Muscle of leg (tissue), 11 donors: ENCODE data around the gene ATXN7L1. TPM values are rescaled to one million over a fixed set of nuclear protein-coding genes. Genes with fewer than 3 reads are reported as not detected.
"Not testable (repeated sequence)": the region's sequence is repeated elsewhere in the genome, so short reads cannot be mapped to it uniquely, and the experiment has no call there.

Experiments used
- DNase-seq: peaks from one replicate; pipeline ENCODE4 v3.0.0; 2013
- H3K27ac ChIP-seq: one replicate; pipeline ENCODE4 v1.5.1; 2013; ENCODE audit warnings: mild to moderate bottlenecking, low read length, control low read depth
- H3K27me3 ChIP-seq: one replicate; pipeline ENCODE4 v1.6.1; 2013; ENCODE audit warnings: low read length; ENCODE audit not compliant: control insufficient read depth, insufficient read depth
- H3K36me3 ChIP-seq: one replicate; pipeline ENCODE4 v1.6.1; 2013; ENCODE audit warnings: low read length; ENCODE audit not compliant: control insufficient read depth, insufficient read depth
- H3K4me1 ChIP-seq: one replicate; pipeline ENCODE4 v1.6.1; 2013; ENCODE audit warnings: low read length; ENCODE audit not compliant: control insufficient read depth, insufficient read depth
- H3K4me3 ChIP-seq: one replicate; pipeline ENCODE4 v1.5.1; 2013; ENCODE audit warnings: low read length, control low read depth
- H3K9me3 ChIP-seq: replicated peaks from 2 replicates; pipeline ENCODE4 v1.6.1; 2013; ENCODE audit warnings: low read depth, low read length; ENCODE audit not compliant: control insufficient read depth
- WGBS: methylation state at CpG from one replicate; pipeline ENCODE4 v1.1.5; 2013; ENCODE audit warnings: missing lambda C conversion rate; ENCODE audit not compliant: insufficient coverage; 5-methylcytosine and 5-hydroxymethylcytosine counted together
- polyA plus RNA-seq, 8 donors: library from polyadenylated mRNA; unstranded; fragments of 120-200 nt; gene quantifications; one replicate each; pipeline versions ENCODE4 v1.2.1 to v1.2.3, GENCODE V29; 2013; ENCODE audit warnings: inconsistent platforms in 1 of 8, low replicate concordance in 1 of 8; ENCODE audit not compliant: insufficient read length in 8 of 8, insufficient read depth in 1 of 8
- total RNA-seq: library from RNA; stranded (reverse); fragments of 120-200 nt; gene quantifications from one replicate; pipeline ENCODE4 v1.2.4, GENCODE V29; 2013

The ATXN7L1 gene
- total and polyA plus RNA-seq, 9 donors, result 4.7 to 7.2 (median 6.2) TPM

DNA sequence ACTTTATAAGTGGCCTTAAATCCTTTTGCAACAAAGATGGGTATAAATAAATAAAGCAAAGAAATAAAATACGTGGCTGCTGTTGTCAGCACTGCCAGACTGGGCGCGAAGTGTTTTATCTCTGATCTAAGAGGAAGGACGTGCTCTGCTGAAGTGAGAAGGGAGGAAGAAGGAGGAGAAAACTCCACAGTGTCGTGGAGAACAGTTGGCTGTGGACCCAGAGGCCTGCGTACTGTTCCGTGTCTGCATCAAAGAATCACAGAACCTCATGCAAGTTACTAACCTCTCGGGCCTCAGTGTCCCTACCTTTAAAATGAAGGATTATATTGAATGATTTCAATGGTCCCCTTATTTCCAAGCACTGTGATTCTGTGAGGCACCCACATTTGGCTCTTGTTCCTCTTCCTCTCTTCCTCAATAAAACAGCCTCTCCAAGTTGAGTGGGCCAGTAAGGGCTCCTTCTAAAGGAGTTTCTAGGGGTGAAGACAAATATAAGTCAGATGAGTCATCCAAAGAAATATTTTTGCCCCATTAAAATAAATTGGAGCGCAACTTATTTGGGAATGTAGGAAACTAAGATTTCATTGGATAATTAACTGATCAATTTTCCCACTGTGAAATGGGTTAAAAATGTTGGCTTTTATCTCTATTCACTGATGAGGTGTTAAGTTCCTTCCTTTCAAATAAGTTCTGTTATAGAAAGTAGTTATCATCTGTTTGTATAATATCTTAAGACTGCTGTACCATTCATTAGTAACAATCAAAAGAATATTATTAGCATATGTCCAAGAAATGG lies 168.2 kb downstream of the ATXN7L1 start:
- Histone ChIP-seq H3K27ac (no peak overlapping the region), H3K4me3 (no peak overlapping the region), H3K4me1 (no peaks in the 10 kb centered on the region), H3K9me3 (peaks cover 10% of the 10 kb centered on the region), H3K27me3 (no peaks in the 10 kb centered on the region), H3K36me3 (peaks cover 2% of the 10 kb centered on the region)
- WGBS, result 68% methylated on average over 3 of the region's 9 CpGs
- DNase-seq, result no peak

DNA sequence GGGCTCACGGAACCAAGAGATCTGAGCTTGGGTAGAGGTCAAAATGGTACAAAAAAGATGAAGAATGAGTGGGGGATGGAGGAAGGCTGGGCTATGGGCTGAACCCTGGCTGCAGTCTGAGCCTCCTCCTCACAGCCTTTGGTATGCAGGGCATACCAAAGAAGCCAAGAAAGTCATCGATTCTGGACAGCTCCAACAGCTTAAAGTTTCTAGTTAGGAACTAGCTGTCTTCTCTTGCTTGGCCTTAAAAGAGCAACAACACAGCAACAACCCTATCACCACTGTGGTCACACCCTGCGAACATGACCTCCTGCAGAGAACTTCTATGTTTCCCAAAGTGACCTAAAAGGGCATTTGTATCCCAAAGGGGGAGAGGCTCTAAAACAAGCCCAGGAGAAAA lies 169.0 kb downstream of the ATXN7L1 start:
- no peaks in the 10 kb centered on the region for H3K4me1 ChIP-seq
- H3K9me3 ChIP-seq, result peaks cover 10% of the 10 kb centered on the region
- H3K36me3 ChIP-seq, result peaks cover 2% of the 10 kb centered on the region
- H3K27me3 ChIP-seq, result no peaks in the 10 kb centered on the region
- 97% methylated on average over 3 of the region's 3 CpGs for WGBS
- H3K27ac ChIP-seq, result no peak overlapping the region
- no peak for DNase-seq
- H3K4me3 ChIP-seq, result no peak overlapping the region

DNA sequence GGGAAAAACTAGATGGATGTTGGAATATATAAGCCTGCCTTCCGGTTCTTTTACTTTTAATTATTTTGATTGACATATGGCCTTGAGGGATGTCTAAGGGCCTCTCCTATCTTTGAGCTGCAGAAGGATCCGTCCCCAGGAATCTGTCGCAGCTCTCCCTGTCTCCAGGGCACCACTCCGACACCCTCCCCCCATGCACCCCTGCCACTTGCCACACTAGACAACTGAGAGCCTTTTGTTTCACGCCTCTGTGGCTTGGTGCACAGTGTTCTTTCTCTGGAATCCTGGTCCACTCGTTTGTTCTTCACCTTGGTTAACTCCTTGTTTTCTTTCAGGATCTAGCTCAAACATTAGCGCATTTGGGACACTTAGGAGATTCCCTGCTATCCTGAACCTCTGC lies 171.0 kb downstream of the ATXN7L1 start:
- no peaks in the 10 kb centered on the region for H3K27me3 ChIP-seq
- no peaks in the 10 kb centered on the region for H3K9me3 ChIP-seq
- H3K27ac ChIP-seq, result no peak overlapping the region
- 78% methylated on average over 4 of the region's 7 CpGs for whole genome bisulfite sequencing
- H3K4me3 ChIP-seq, result no peak overlapping the region
- H3K4me1 ChIP-seq, result no peaks in the 10 kb centered on the region
- no peak for DNase-seq
- peaks cover 2% of the 10 kb centered on the region for H3K36me3 ChIP-seq

DNA sequence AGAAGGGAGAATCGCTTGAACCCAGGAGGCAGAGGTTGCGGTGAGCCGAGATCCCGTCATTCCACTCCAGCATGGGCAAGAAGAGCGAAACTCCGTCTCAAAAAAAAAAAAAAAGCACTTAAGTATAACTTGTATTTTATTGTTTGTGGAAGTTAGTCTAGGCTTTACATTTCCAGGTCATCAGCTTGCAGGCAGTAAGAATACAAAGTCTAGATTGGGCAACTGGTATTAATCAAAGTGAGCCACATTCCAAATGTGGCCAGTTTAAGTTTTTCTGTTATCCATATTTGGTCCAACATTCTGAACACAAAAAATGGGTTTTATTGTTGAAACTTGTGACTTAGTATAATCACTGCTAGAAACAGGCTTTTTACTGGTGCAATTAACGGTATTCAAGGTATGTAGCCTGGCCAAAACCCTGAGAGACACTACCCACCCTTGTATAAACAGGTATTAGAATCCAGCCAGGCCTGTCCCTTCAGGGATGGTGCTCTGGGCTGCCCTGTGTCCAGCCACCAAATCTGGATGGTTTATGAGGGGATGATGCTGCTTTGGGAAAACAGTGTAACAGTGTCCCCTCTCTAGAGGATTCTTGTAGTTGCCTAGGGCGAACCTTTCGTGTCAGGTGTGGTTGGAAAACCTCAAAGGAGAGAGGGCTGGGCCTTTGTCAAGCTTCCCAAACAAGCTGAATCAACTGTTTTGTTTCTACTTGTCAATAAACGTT lies 173.0 kb downstream of the ATXN7L1 start:
- Histone ChIP-seq H3K27me3 (no peaks in the 10 kb centered on the region), H3K4me1 (no peaks in the 10 kb centered on the region), H3K4me3 (no peak overlapping the region), H3K36me3 (peaks cover 2% of the 10 kb centered on the region), H3K27ac (no peak overlapping the region), H3K9me3 (no peaks in the 10 kb centered on the region)
- 80% methylated on average over 1 of the region's 10 CpGs for WGBS
- no peak for DNase-seq

DNA sequence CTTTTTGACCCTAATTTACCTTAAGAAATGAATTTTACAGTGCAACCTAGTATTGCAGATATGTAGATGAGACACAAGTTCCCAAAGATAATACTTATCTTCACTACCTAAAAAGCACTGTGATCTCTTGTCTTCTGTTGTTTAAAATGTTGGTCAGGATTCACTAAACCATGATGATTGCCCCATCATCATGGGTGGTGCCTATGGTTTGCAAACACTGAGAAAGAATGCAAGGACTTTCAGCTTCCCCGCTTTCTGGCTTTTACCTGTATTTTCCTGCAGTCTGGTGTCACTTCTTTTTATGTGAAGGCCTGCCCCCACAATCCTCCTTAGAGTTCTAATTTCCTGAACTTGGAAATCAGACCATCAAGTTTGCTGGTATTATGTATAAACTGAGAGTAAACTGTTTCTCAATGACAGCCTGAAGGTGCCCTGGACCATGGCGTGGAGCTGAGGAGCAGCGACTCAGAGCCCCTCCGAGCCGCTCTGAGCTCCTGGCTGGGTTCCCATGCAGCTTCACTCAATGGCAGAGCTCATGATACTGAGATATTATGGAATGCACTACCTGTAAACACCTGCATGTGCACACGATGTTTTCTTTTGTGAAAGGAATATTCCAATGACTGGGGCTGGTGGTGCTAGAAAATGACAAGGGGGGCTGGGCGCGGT lies 176.7 kb downstream of the ATXN7L1 start:
- 67% methylated on average over 4 of the region's 8 CpGs for WGBS
- Histone ChIP-seq H3K27me3 (no peaks in the 10 kb centered on the region), H3K27ac (no peak overlapping the region), H3K4me1 (no peaks in the 10 kb centered on the region), H3K4me3 (no peak overlapping the region), H3K9me3 (no peaks in the 10 kb centered on the region), H3K36me3 (peaks cover 3% of the 10 kb centered on the region)
- no peak for DNase-seq

DNA sequence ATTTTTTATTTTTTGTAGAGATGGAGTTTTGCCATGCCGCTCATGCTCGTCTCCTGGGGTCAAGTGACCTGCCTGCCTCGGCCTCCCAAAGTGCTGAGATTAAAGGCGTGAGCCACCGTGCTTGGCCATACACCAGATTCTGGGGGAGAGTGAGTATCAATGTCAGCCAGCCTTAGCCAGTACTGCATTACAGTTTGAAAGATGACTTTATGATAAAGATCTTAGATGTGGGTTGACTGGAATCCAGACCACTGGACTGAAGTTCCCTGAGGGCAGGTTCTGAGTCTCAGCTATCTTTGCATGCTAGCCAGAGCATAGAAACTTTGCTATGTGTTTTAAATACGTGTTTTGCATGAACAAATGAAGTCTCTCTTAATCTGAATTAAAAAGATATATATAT lies 177.9 kb downstream of the ATXN7L1 start:
- no peak for DNase-seq
- H3K36me3 ChIP-seq, result peaks cover 3% of the 10 kb centered on the region
- WGBS, result 90% methylated on average over 3 of the region's 6 CpGs
- no peak overlapping the region for H3K4me3 ChIP-seq
- no peaks in the 10 kb centered on the region for H3K4me1 ChIP-seq
- no peaks in the 10 kb centered on the region for H3K27me3 ChIP-seq
- no peaks in the 10 kb centered on the region for H3K9me3 ChIP-seq
- no peak overlapping the region for H3K27ac ChIP-seq

DNA sequence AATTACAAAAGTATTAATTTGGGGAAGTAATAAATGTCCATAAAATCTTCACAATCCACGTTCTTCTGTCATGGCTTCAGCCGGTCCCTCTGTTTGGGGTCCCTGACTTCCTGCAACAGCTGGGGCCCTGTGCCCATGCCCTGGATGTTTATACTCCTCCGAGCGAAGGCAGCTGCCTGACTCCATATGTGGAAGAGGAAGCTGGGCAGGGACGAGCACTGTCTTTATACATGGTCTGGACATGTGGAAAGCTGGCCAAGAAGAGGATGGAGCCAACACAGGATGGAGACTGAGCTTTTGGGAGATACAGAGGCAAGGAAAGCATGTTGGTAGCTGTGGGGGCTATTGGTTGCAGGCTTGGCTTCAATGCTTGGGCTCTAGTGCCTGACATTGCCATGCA lies 178.6 kb downstream of the ATXN7L1 start:
- WGBS, result 85% methylated on average over 5 of the region's 5 CpGs
- H3K4me3 ChIP-seq, result no peak overlapping the region
- no peak overlapping the region for H3K27ac ChIP-seq
- peaks cover under 1% of the 10 kb centered on the region for H3K4me1 ChIP-seq
- no peak for DNase-seq
- peaks cover 3% of the 10 kb centered on the region for H3K36me3 ChIP-seq
- no peaks in the 10 kb centered on the region for H3K27me3 ChIP-seq
- H3K9me3 ChIP-seq, result no peaks in the 10 kb centered on the region

DNA sequence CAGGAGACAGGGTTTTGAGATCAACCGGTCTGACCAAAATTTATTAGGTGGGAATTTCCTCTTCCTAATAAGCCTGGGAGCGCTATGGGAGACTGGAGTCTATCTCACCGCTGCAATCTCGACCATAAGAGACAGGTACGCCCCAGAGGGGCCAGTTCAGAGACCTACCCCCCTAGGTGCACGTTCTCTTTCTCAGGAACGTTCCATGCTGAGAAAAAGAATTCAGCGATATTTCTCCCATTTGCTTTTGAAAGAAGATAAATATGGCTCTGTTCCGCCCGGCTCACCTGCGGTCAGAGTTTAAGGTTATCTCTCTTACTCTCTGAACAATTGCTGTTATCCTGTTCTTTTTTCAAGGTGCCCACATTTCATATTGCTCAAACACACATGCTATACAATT lies 179.2 kb downstream of the ATXN7L1 start:
- H3K4me1 ChIP-seq, H3K9me3 ChIP-seq, H3K4me3 ChIP-seq, H3K36me3 ChIP-seq, H3K27ac ChIP-seq, DNase-seq, H3K27me3 ChIP-seq: not testable (repeated sequence)
- 36% methylated on average over 3 of the region's 11 CpGs for WGBS

DNA sequence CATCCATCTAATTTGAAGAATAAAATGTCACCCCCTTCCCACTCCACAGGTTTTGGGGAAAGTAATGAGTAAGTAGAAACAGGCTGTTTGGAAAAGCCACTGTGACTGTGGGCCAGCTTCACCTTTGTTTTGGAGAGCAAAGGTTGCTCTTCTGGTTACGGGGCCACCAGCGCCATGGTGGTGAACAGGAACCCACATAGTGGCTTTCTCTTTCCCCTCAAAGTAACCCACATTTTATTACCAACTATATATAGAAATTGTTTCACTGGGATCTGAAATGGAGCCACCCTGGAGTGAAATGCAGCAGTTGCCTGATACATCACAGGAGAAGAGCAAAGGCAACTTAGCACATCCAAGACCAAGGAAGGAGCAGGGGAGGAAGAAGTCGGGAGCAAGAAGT lies 182.8 kb downstream of the ATXN7L1 start:
- no peak for DNase-seq
- H3K4me3 ChIP-seq, result no peak overlapping the region
- H3K9me3 ChIP-seq, result no peaks in the 10 kb centered on the region
- WGBS, result 60% methylated on average over 1 of the region's 3 CpGs
- no peak overlapping the region for H3K27ac ChIP-seq
- peaks cover 15% of the 10 kb centered on the region for H3K4me1 ChIP-seq
- H3K27me3 ChIP-seq, result no peaks in the 10 kb centered on the region
- peaks cover 3% of the 10 kb centered on the region for H3K36me3 ChIP-seq
